ENCODE measurements around the gene PTPN6. TPM values are rescaled to one million over a fixed set of nuclear protein-coding genes. Genes with fewer than 3 reads are reported as not detected.

Gene PTPN6
- total RNA-seq, 1 experiment from 2014 or later, result 19.8 TPM

DNA sequence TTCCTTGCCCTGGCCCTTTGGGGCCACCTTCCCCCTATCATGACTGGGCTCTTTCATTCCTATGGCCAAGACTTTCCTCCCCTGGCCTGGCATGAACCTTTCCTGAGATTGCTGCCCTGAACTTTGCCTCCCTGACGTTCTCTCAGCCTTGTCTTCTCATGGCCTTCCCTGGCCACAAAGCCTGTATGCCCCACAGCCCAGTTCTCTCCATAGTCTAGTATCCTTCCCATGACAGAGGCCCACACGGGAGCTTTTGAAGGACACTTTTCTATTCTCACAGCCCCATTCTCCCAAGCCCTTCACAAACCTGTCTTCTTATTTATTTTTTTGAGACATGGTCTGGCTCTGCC is 12.0 kb upstream of the PTPN6 start:
- H2BK15ac ChIP-seq (ENCODE audit: low read depth, low read length), result no peak overlapping the region
- H2BK20ac ChIP-seq (ENCODE audit: low read depth, low read length, poor library complexity, severe bottlenecking), result no peak overlapping the region
- H3K9ac ChIP-seq (ENCODE audit: extremely low read depth, insufficient read length, low read length), result no peak overlapping the region
- H3K27ac Mint-ChIP-seq, result peak overlapping the region; percentile 21 to 90 (median 57); a peak in 6 of 7 replicates
- peaks cover 24 to 38% of the 10 kb centered on the region in 2 experiments for H3K4me1 Mint-ChIP-seq
- H2AK5ac ChIP-seq (ENCODE audit: insufficient read length, low read length), result no peak overlapping the region
- H3K18ac ChIP-seq (ENCODE audit: insufficient read length, low read depth, low read length), result peak overlapping the region; percentile 58
- no peaks in the 10 kb centered on the region; a peak in 2 of 5 replicates for H3K9me3 Mint-ChIP-seq
- H2BK5ac ChIP-seq (ENCODE audit: insufficient read length, low read length), result no peak overlapping the region
- TF ChIP-seq, protein P1, sequence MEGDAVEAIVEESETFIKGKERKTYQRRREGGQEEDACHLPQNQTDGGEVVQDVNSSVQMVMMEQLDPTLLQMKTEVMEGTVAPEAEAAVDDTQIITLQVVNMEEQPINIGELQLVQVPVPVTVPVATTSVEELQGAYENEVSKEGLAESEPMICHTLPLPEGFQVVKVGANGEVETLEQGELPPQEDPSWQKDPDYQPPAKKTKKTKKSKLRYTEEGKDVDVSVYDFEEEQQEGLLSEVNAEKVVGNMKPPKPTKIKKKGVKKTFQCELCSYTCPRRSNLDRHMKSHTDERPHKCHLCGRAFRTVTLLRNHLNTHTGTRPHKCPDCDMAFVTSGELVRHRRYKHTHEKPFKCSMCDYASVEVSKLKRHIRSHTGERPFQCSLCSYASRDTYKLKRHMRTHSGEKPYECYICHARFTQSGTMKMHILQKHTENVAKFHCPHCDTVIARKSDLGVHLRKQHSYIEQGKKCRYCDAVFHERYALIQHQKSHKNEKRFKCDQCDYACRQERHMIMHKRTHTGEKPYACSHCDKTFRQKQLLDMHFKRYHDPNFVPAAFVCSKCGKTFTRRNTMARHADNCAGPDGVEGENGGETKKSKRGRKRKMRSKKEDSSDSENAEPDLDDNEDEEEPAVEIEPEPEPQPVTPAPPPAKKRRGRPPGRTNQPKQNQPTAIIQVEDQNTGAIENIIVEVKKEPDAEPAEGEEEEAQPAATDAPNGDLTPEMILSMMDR (conservative IDR thresholded peaks at IDR 0.05), result no peak
- no peak overlapping the region for H3K14ac ChIP-seq (ENCODE audit: insufficient read depth, low read length)
- no CpG with 5 or more reads among the region's 2 CpGs for WGBS (ENCODE audit: extremely low coverage, insufficient read length, low lambda C conversion rate)
- no peaks in the 10 kb centered on the region for H3K4me1 ChIP-seq (ENCODE audit: insufficient read depth, low read length)
- H3K23me2 ChIP-seq (ENCODE audit: insufficient read length, low read depth, low read length, poor library complexity, severe bottlenecking), result peaks cover 9% of the 10 kb centered on the region
- no peak overlapping the region for H2BK12ac ChIP-seq (ENCODE audit: insufficient read length, low read depth, low read length)
- H4K8ac ChIP-seq (replicated peaks; ENCODE audit: insufficient read length, low read depth, low read length), result no peak overlapping the region
- H3K4ac ChIP-seq (ENCODE audit: low read depth, low read length), result no peak overlapping the region; the same call in 1 of the 2 replicates
- no peak for DNase-seq
- peak overlapping the region; percentile 40 to 61 for H3K4me3 Mint-ChIP-seq
- no peaks in the 10 kb centered on the region for H3K79me2 ChIP-seq (ENCODE audit: insufficient read depth, low read length)
- no peaks in the 10 kb centered on the region for H3K9me3 ChIP-seq (ENCODE audit: control insufficient read depth, low read depth, low read length)
- no peaks in the 10 kb centered on the region; the same call in 1 of the 2 replicates for H3K27me3 Mint-ChIP-seq (ENCODE audit: low read depth)
- no peak overlapping the region for H2BK120ac ChIP-seq (ENCODE audit: low read depth, low read length, poor library complexity, severe bottlenecking)
- no peak overlapping the region for H3K27ac ChIP-seq (ENCODE audit: insufficient read length, low read depth, low read length)
- H2AFZ ChIP-seq (ENCODE audit: low read length), result no peak overlapping the region
- H4K91ac ChIP-seq (ENCODE audit: insufficient read length, low read depth, low read length), result peak overlapping the region; percentile 50
- H3T11ph ChIP-seq (ENCODE audit: low read length), result no peak overlapping the region
- no peaks in the 10 kb centered on the region for H4K20me1 ChIP-seq (ENCODE audit: control insufficient read depth, insufficient read depth, insufficient read length)
- no peak overlapping the region for H3K4me2 ChIP-seq (ENCODE audit: insufficient read depth, insufficient read length, low read length)
- peaks cover 29 to 75% (median 51%) of the 10 kb centered on the region in 3 experiments for H3K36me3 Mint-ChIP-seq (ENCODE audit: insufficient read depth in 1 of 3, low read depth in 3 of 3)
- no peaks in the 10 kb centered on the region for H3K79me1 ChIP-seq (ENCODE audit: insufficient read depth, low read depth, low read length, poor library complexity, severe bottlenecking)
- no peaks in the 10 kb centered on the region for H3K27me3 ChIP-seq (ENCODE audit: insufficient read depth, low read length)
- H3K23ac ChIP-seq (ENCODE audit: insufficient read length, low read depth, low read length), result no peak overlapping the region
- H3K56ac ChIP-seq (ENCODE audit: insufficient read length, low read depth, low read length), result no peak overlapping the region
- peak overlapping the region; percentile 49 for H4K5ac ChIP-seq (ENCODE audit: insufficient read length, low read depth, low read length)

Measured in H9 (cell line).